H1 (cell line): ENCODE measurements around the gene ALG9. TPM values are rescaled to one million over a fixed set of nuclear protein-coding genes. Genes with fewer than 3 reads are reported as not detected.

Experiments
- CTCF ChIA-PET: fragments of 300-600 bp; sonication (Branson Sonifier 250); formaldehyde crosslinking; loops from one replicate; lab custom pipeline; 2021; ENCODE audit not compliant: partially characterized antibody; lab: Charles Lee
- POLR2A ChIA-PET: fragments of 300-600 bp; sonication (Branson Sonifier 250); formaldehyde crosslinking; loops from one replicate; lab custom pipeline; 2021; ENCODE audit warnings: inconsistent platforms; ENCODE audit not compliant: partially characterized antibody; lab: Charles Lee
- DNase-seq, 2 experiments: peaks; one replicate each; pipeline versions ENCODE4 v3.0.0 to v3.0.0-alpha.2; 2010 to 2022; ENCODE audit warnings: low spot score in 2 of 2, low read depth in 1 of 2, mixed read lengths in 1 of 2
- FAIRE-seq: peaks from 2 replicates; lab custom pipeline; 2011; peaks lifted over from hg19 to GRCh38; lab: Jason Lieb, UNC
- H2AFZ ChIP-seq: 2 replicates; pipeline ENCODE4 v1.8.1; 2012; ENCODE audit warnings: low read length, inconsistent platforms
- H2AK5ac ChIP-seq: 2 replicates; pipeline ENCODE4 v1.6.1; 2013; ENCODE audit warnings: low read depth, low read length
- H2BK120ac ChIP-seq: replicated peaks from 2 replicates; pipeline ENCODE3; 2013; ENCODE audit warnings: low read depth, low read length, inconsistent platforms
- H2BK12ac ChIP-seq: 2 replicates; pipeline ENCODE4 v1.6.1; 2013; ENCODE audit warnings: low read depth, low read length
- H2BK15ac ChIP-seq: 2 replicates; pipeline ENCODE4 v1.6.1; 2013; ENCODE audit warnings: low read length
- H2BK20ac ChIP-seq: 2 replicates; pipeline ENCODE4 v1.6.1; 2013; ENCODE audit warnings: low read length
- H2BK5ac ChIP-seq: 2 replicates; pipeline ENCODE4 v1.6.1; 2013; ENCODE audit warnings: low read depth, low read length
- H3K14ac ChIP-seq: 2 replicates; pipeline ENCODE4 v1.6.1; 2013; ENCODE audit warnings: inconsistent platforms; ENCODE audit not compliant: insufficient read length
- H3K18ac ChIP-seq: 2 replicates; pipeline ENCODE4 v1.6.1; 2013; ENCODE audit warnings: low read length; ENCODE audit errors: extremely low read depth
- H3K23ac ChIP-seq: 2 replicates; pipeline ENCODE4 v1.6.1; 2013; ENCODE audit warnings: inconsistent platforms; ENCODE audit not compliant: insufficient read length
- H3K23me2 ChIP-seq: 2 replicates; pipeline ENCODE4 v1.6.1; 2013; ENCODE audit warnings: low read depth, low read length
- H3K27ac ChIP-seq: 2 replicates; pipeline ENCODE4 v1.6.1; 2011; ENCODE audit warnings: low read depth, low read length, inconsistent platforms
- H3K27me3 ChIP-seq, 4 experiments: replicated peaks in 1 of 4; 1 replicate in 1 of 4; 2 replicates in 3 of 4; pipeline versions ENCODE4 v1.6.1 to v1.8.1; 2011 to 2013; ENCODE audit warnings: low read length in 3 of 4, mild to moderate bottlenecking in 3 of 4, inconsistent platforms in 2 of 4, mixed read lengths in 2 of 4, moderate library complexity in 1 of 4; ENCODE audit not compliant: control insufficient read depth in 3 of 4, insufficient read depth in 3 of 4; ENCODE audit errors: extremely low read depth in 1 of 4
- H3K36me3 ChIP-seq, 4 experiments: 2 replicates each; pipeline versions ENCODE4 v1.6.1 to v1.8.1; 2011 to 2013; ENCODE audit warnings: mild to moderate bottlenecking in 4 of 4, low read length in 3 of 4, moderate library complexity in 2 of 4, control low read depth in 1 of 4, inconsistent platforms in 1 of 4; ENCODE audit not compliant: insufficient read depth in 4 of 4, control insufficient read depth in 2 of 4
- H3K4ac ChIP-seq: replicated peaks from 2 replicates; pipeline ENCODE3; 2013; ENCODE audit warnings: low read length, low read depth, mixed read lengths, inconsistent platforms; ENCODE audit not compliant: insufficient read length
- H3K4me1 ChIP-seq, 4 experiments: replicated peaks in 1 of 4; 1 replicate in 1 of 4; 2 replicates in 3 of 4; pipeline versions ENCODE4 v1.6.1 to v1.8.1; 2011 to 2013; ENCODE audit warnings: low read length in 3 of 4, inconsistent platforms in 2 of 4, mixed read lengths in 1 of 4; ENCODE audit not compliant: insufficient read depth in 4 of 4, control insufficient read depth in 3 of 4
- H3K4me2 ChIP-seq, 2 experiments: 2 replicates each; pipeline versions ENCODE4 v1.6.1 to v1.8.1; 2011 to 2013; ENCODE audit warnings: low read depth in 2 of 2, low read length in 2 of 2, control low read depth in 1 of 2, inconsistent platforms in 1 of 2, mild to moderate bottlenecking in 1 of 2; ENCODE audit not compliant: insufficient read depth in 1 of 2
- H3K4me3 ChIP-seq, 4 experiments: fragments of 200-600, 300-600 bp in 1 of 4; sonication (generic), shearing (Covaris generic), sonication (Bioruptor Twin) in 1 of 4; 2 replicates each; pipeline versions ENCODE4 v1.5.1 to v1.8.1; 2011 to 2016; ENCODE audit warnings: low read length in 4 of 4, low read depth in 3 of 4, control low read depth in 2 of 4, inconsistent platforms in 2 of 4, mild to moderate bottlenecking in 2 of 4, mixed read lengths in 1 of 4, moderate library complexity in 1 of 4; ENCODE audit not compliant: insufficient read depth in 2 of 4; ENCODE audit errors: extremely low read depth in 1 of 4
- H3K56ac ChIP-seq: replicated peaks from 2 replicates; pipeline ENCODE3; 2013; ENCODE audit warnings: low read depth, mild to moderate bottlenecking, mixed read lengths, low read length, inconsistent platforms; ENCODE audit not compliant: insufficient read length
- H3K79me1 ChIP-seq: 2 replicates; pipeline ENCODE4 v1.6.1; 2013; ENCODE audit warnings: low read depth, low read length, control low read depth
- H3K79me2 ChIP-seq, 2 experiments: 2 replicates each; pipeline versions ENCODE4 v1.6.1 to v1.8.1; 2012 to 2013; ENCODE audit warnings: low read length in 2 of 2, mild to moderate bottlenecking in 2 of 2, inconsistent platforms in 1 of 2; ENCODE audit not compliant: insufficient read depth in 2 of 2, control insufficient read depth in 1 of 2
- H3K9ac ChIP-seq, 4 experiments: replicated peaks in 1 of 4; 1 replicate in 1 of 4; 2 replicates in 3 of 4; pipeline versions ENCODE4 v1.6.1 to v1.8.1; 2011 to 2013; ENCODE audit warnings: low read depth in 3 of 4, low read length in 3 of 4, control low read depth in 2 of 4, mild to moderate bottlenecking in 2 of 4, moderate library complexity in 2 of 4, inconsistent platforms in 1 of 4; ENCODE audit errors: extremely low read depth in 1 of 4
- H3K9me3 ChIP-seq, 2 experiments: 2 replicates each; pipeline versions ENCODE4 v1.6.1 to v1.8.1; 2012 to 2013; ENCODE audit warnings: mild to moderate bottlenecking in 2 of 2, moderate library complexity in 2 of 2, control low read depth in 1 of 2, inconsistent platforms in 1 of 2, low read depth in 1 of 2, low read length in 1 of 2, mixed read lengths in 1 of 2; ENCODE audit not compliant: insufficient read depth in 2 of 2
- H4K20me1 ChIP-seq, 2 experiments: replicated peaks in 1 of 2; 2 replicates each; pipeline versions ENCODE3 to v1.8.1; 2011 to 2013; ENCODE audit warnings: inconsistent platforms in 2 of 2, low read length in 2 of 2, mild to moderate bottlenecking in 1 of 2; ENCODE audit not compliant: insufficient read depth in 2 of 2, control insufficient read depth in 1 of 2
- H4K5ac ChIP-seq: 2 replicates; pipeline ENCODE4 v1.6.1; 2013; ENCODE audit warnings: low read length, low read depth, mixed read lengths, inconsistent platforms; ENCODE audit not compliant: insufficient read length
- H4K8ac ChIP-seq: 2 replicates; pipeline ENCODE4 v1.8.0; 2013; ENCODE audit warnings: mild to moderate bottlenecking, moderate library complexity, low read length, inconsistent platforms; ENCODE audit not compliant: insufficient read depth; ENCODE audit errors: extremely low read depth
- H4K91ac ChIP-seq: replicated peaks from 2 replicates; pipeline ENCODE3; 2013; ENCODE audit warnings: low read length, mixed read lengths, inconsistent platforms; ENCODE audit not compliant: insufficient read length
- CHD1 ChIP-seq: IDR thresholded peaks from 2 replicates; pipeline ENCODE4 v1.6.1; 2012; ENCODE audit warnings: low read depth, low read length, improper control_type of control experiment
- CHD2 ChIP-seq: IDR thresholded peaks from 2 replicates; pipeline ENCODE4 v1.6.1; 2012; ENCODE audit warnings: low read length, improper control_type of control experiment
- EGR1 ChIP-seq: IDR thresholded peaks from 2 replicates; pipeline ENCODE4 v1.6.1; 2011; ENCODE audit warnings: low read depth, low read length, borderline replicate concordance
- JUND ChIP-seq: IDR thresholded peaks from 2 replicates; pipeline ENCODE4 v1.6.1; 2011; ENCODE audit warnings: mild to moderate bottlenecking, improper control_type of control experiment, low read length
- KDM1A ChIP-seq: fragments of 200-600, 300-600 bp; sonication (generic); IDR thresholded peaks from 2 replicates; pipeline ENCODE4 v1.7.1; 2016; ENCODE audit warnings: mild to moderate bottlenecking, low read length, borderline replicate concordance
- POLR2AphosphoS5 ChIP-seq: IDR thresholded peaks from 2 replicates; pipeline ENCODE4 v1.6.1; 2011; ENCODE audit warnings: low read depth, low read length
- POU5F1 ChIP-seq: IDR thresholded peaks from 2 replicates; pipeline ENCODE4 v1.6.1; 2011; ENCODE audit warnings: low read depth, mild to moderate bottlenecking, low read length, moderate library complexity
- RFX5 ChIP-seq: IDR thresholded peaks from 2 replicates; pipeline ENCODE4 v1.6.1; 2011; ENCODE audit warnings: low read depth, low read length, improper control_type of control experiment, borderline replicate concordance
- RXRA ChIP-seq: IDR thresholded peaks from 2 replicates; pipeline ENCODE4 v1.6.1; 2011; ENCODE audit warnings: low read depth, mild to moderate bottlenecking, low read length, moderate library complexity; ENCODE audit not compliant: insufficient read depth
- TBP ChIP-seq: IDR thresholded peaks from 2 replicates; pipeline ENCODE4 v1.6.1; 2011; ENCODE audit warnings: low read depth, low read length, improper control_type of control experiment
- WGBS, 2 experiments: shearing (Covaris generic) in 1 of 2; methylation state at CpG; one replicate each; pipeline versions ENCODE4 v1.1.6 to v1.1.7; 2013 to 2015; ENCODE audit warnings: low lambda C conversion rate in 2 of 2, mixed read lengths in 2 of 2, inconsistent platforms in 1 of 2, low coverage in 1 of 2, missing lambda C conversion rate in 1 of 2; ENCODE audit not compliant: insufficient replicate concordance in 2 of 2, insufficient coverage in 1 of 2, insufficient read length in 1 of 2; ENCODE audit errors: extremely low coverage in 1 of 2, missing lambda C conversion rate in 1 of 2; 5-methylcytosine and 5-hydroxymethylcytosine counted together
- polyA plus RNA-seq, 7 experiments: library from polyadenylated mRNA; depleted of rRNA in 3 of 7; stranded (reverse) in 5 of 7; unstranded in 2 of 7; fragments of >200 nt in 5 of 7; fragments of 200-250 nt in 2 of 7; gene quantifications; 1 replicate in 5 of 7; 2 replicates in 1 of 7; 4 replicates in 1 of 7; pipeline versions ENCODE4 v1.2.1 to v1.2.3, GENCODE V29; 2011 to 2013; ENCODE audit warnings: missing spikeins in 2 of 7, mixed read lengths in 2 of 7
- total RNA-seq: library from RNA; stranded (reverse); fragmentation: NEBNext Ultra II Directional; extraction: Animal tissue kit (Norgen Biotek cat#: 25700); gene quantifications from 2 replicates; pipeline ENCODE4 v1.2.1, GENCODE V29; 2021

The ALG9 gene
- total and polyA plus RNA-seq, 2 of the 8 experiments (the other 6 are each of a cell fraction or from before 2014, with no cell fraction given), result 23.5 to 24.5 TPM

GRCh38 chr11:111917788-111918187 lies 46.4 kb upstream of the ALG9 start:
- H3K4me2 ChIP-seq, result no peak overlapping the region; a peak in 1 of 4 replicates
- no peak for DNase-seq
- no peak overlapping the region for H3K14ac ChIP-seq
- H3K79me2 ChIP-seq, result no peaks in the 10 kb centered on the region
- ChIA-PET CTCF (interaction anchor here (1.0 to 1.5 kb wide), 2 partner anchors 9 to 14 kb away, joined by 5 read pairs; no protein-coding TSS in a partner anchor), POLR2A (no interaction called here)
- H3K4me1 ChIP-seq, result peaks cover 0 to 9% (median 6%) of the 10 kb centered on the region in 4 experiments; a peak in 5 of 7 replicates
- H4K8ac ChIP-seq, result no peak overlapping the region
- no peak overlapping the region for H3K4me3 ChIP-seq
- H3K9ac ChIP-seq, result no peak overlapping the region
- no peak overlapping the region for H3K4ac ChIP-seq
- no peak overlapping the region for H3K23ac ChIP-seq
- H4K91ac ChIP-seq, result no peak overlapping the region
- peaks cover 4% of the 10 kb centered on the region; the same call in 1 of the 2 replicates for H3K23me2 ChIP-seq
- H3K56ac ChIP-seq, result no peak overlapping the region
- no peak overlapping the region; the same call in 1 of the 2 replicates for H2BK5ac ChIP-seq
- no peak for FAIRE-seq
- no peak overlapping the region for H2BK20ac ChIP-seq
- no peaks in the 10 kb centered on the region for H4K20me1 ChIP-seq
- peak overlapping the region; percentile 62; the same call in 1 of the 2 replicates for H2BK12ac ChIP-seq
- H3K9me3 ChIP-seq, result no peaks in the 10 kb centered on the region
- peak overlapping the region; percentile 76; the same call in 1 of the 2 replicates for H2BK15ac ChIP-seq
- H3K27ac ChIP-seq, result no peak overlapping the region
- H2AFZ ChIP-seq, result no peak overlapping the region
- no peaks in the 10 kb centered on the region for H3K36me3 ChIP-seq
- no peak overlapping the region for H3K18ac ChIP-seq
- no peaks in the 10 kb centered on the region for H3K79me1 ChIP-seq
- H2AK5ac ChIP-seq, result peak overlapping the region; percentile 47; the same call in 1 of the 2 replicates
- no peak for TF ChIP-seq RXRA
- TF ChIP-seq CHD1, result no peak
- TF ChIP-seq RFX5, result no peak
- no peak for TF ChIP-seq EGR1
- no peak for TF ChIP-seq KDM1A
- no peak for TF ChIP-seq CHD2
- TF ChIP-seq POLR2AphosphoS5, result no peak
- TF ChIP-seq POU5F1, result no peak
- no peak for TF ChIP-seq JUND
- TF ChIP-seq TBP, result no peak
- H2BK120ac ChIP-seq, result no peak overlapping the region
- no peaks in the 10 kb centered on the region for H3K27me3 ChIP-seq
- no peak overlapping the region for H4K5ac ChIP-seq
- WGBS, 2 experiments, result 83% methylated on average over 3 of the region's 3 CpGs; no CpG with 5 or more reads in 1 of the 2 experiments
